IMR-90 (cell line): ENCODE data around the gene S100A11. TPM values are rescaled to one million over a fixed set of nuclear protein-coding genes. Genes with fewer than 3 reads are reported as not detected.

Source experiments
- ATAC-seq: fragments of 200-7000 bp; cut with Tn5 transposase; 2 replicates; pipeline ENCODE4 v1.9.1; 2020; ENCODE audit warnings: low read depth, mild to moderate bottlenecking, moderate library complexity
- BruUV-seq: library from RNA; stranded (reverse); fragments of 400-500 nt; replicated peaks from 2 replicates; lab custom pipeline; 2021; lab: Mats Ljungman, UMichigan
- CTCF ChIA-PET: fragments of 300-600 bp; formaldehyde crosslinking; extraction: SDS; loops from one replicate; lab custom pipeline; 2021; ENCODE audit warnings: antibody characterized with exemption; lab: Yijun Ruan, JAX
- POLR2A ChIA-PET: fragments of 300-600 bp; sonication (Branson Sonifier 250); formaldehyde crosslinking; loops from one replicate; lab custom pipeline; 2022; ENCODE audit warnings: antibody characterized with exemption; ENCODE audit not compliant: unreplicated experiment; lab: Charles Lee
- DNase-seq: peaks from one replicate; pipeline ENCODE4 v3.0.0; 2013
- H2AFZ ChIP-seq: replicated peaks from 2 replicates; pipeline ENCODE3; 2013; ENCODE audit warnings: low read length, mild to moderate bottlenecking; ENCODE audit not compliant: poor library complexity
- H2AK5ac ChIP-seq: 2 replicates; pipeline ENCODE4 v1.6.1; 2013; ENCODE audit warnings: low read depth, low read length, inconsistent platforms
- H2AK9ac ChIP-seq: replicated peaks from 2 replicates; pipeline ENCODE3; 2013; ENCODE audit warnings: mild to moderate bottlenecking, low read depth, low read length, moderate library complexity; ENCODE audit not compliant: poor library complexity
- H2BK120ac ChIP-seq: 2 replicates; pipeline ENCODE4 v1.6.1; 2013; ENCODE audit warnings: low read depth, low read length, inconsistent platforms
- H2BK15ac ChIP-seq: 3 replicates; pipeline ENCODE4 v1.6.1; 2013; ENCODE audit warnings: low read depth, low read length, inconsistent platforms
- H2BK20ac ChIP-seq: 2 replicates; pipeline ENCODE4 v1.6.1; 2013; ENCODE audit warnings: low read depth, mild to moderate bottlenecking, inconsistent platforms, low read length, moderate library complexity
- H2BK5ac ChIP-seq: 2 replicates; pipeline ENCODE4 v1.6.1; 2013; ENCODE audit warnings: mild to moderate bottlenecking, low read depth, low read length, inconsistent platforms; ENCODE audit not compliant: poor library complexity, severe bottlenecking
- H3K14ac ChIP-seq: replicated peaks from 2 replicates; pipeline ENCODE4 v1.6.1; 2013; ENCODE audit warnings: low read depth, low read length, inconsistent platforms
- H3K18ac ChIP-seq: 2 replicates; pipeline ENCODE4 v1.6.1; 2013; ENCODE audit warnings: low read depth, low read length, control low read depth
- H3K23ac ChIP-seq: 2 replicates; pipeline ENCODE4 v1.6.1; 2013; ENCODE audit warnings: low read depth, low read length, inconsistent platforms
- H3K27ac ChIP-seq: 2 replicates; pipeline ENCODE4 v1.5.1; 2013; ENCODE audit warnings: mild to moderate bottlenecking, control low read depth, low read length; ENCODE audit not compliant: insufficient read depth
- H3K27me3 ChIP-seq: 2 replicates; pipeline ENCODE4 v1.6.1; 2013; ENCODE audit warnings: low read length; ENCODE audit not compliant: control insufficient read depth, insufficient read depth
- H3K36me3 ChIP-seq: 2 replicates; pipeline ENCODE4 v1.6.1; 2013; ENCODE audit warnings: low read length, mixed read lengths; ENCODE audit not compliant: control insufficient read depth, insufficient read depth
- H3K4ac ChIP-seq: 2 replicates; pipeline ENCODE4 v1.6.1; 2013; ENCODE audit warnings: low read depth, low read length, inconsistent platforms
- H3K4me1 ChIP-seq: 2 replicates; pipeline ENCODE4 v1.6.1; 2013; ENCODE audit warnings: low read length, mixed read lengths; ENCODE audit not compliant: control insufficient read depth, insufficient read depth
- H3K4me2 ChIP-seq: 2 replicates; pipeline ENCODE4 v1.6.1; 2013; ENCODE audit warnings: low read depth, mild to moderate bottlenecking, control low read depth, low read length, moderate library complexity
- H3K4me3 ChIP-seq: 2 replicates; pipeline ENCODE4 v1.5.1; 2013; ENCODE audit warnings: low read depth, mild to moderate bottlenecking, control low read depth, low read length, moderate library complexity; ENCODE audit not compliant: insufficient read depth
- H3K56ac ChIP-seq: 2 replicates; pipeline ENCODE4 v1.6.1; 2013; ENCODE audit warnings: low read length, inconsistent platforms; ENCODE audit not compliant: insufficient read depth; ENCODE audit errors: extremely low read depth
- H3K79me1 ChIP-seq, 2 experiments: 2 replicates each; pipeline ENCODE4 v1.6.1; 2013; ENCODE audit warnings: low read length in 2 of 2, inconsistent platforms in 1 of 2, low read depth in 1 of 2
- H3K9ac ChIP-seq: 2 replicates; pipeline ENCODE4 v1.6.1; 2013; ENCODE audit warnings: low read depth, low read length, control low read depth
- H3K9me1 ChIP-seq: 2 replicates; pipeline ENCODE4 v1.6.1; 2013; ENCODE audit warnings: low read length, inconsistent platforms; ENCODE audit not compliant: insufficient read depth
- H3K9me3 ChIP-seq: 2 replicates; pipeline ENCODE4 v1.6.1; 2013; ENCODE audit warnings: low read length; ENCODE audit not compliant: control insufficient read depth, insufficient read depth
- H4K20me1 ChIP-seq: 2 replicates; pipeline ENCODE4 v1.6.1; 2013; ENCODE audit warnings: low read length, inconsistent platforms; ENCODE audit not compliant: insufficient read depth
- H4K5ac ChIP-seq: 2 replicates; pipeline ENCODE4 v1.6.1; 2013; ENCODE audit warnings: mild to moderate bottlenecking, low read depth, low read length, control low read depth
- H4K8ac ChIP-seq, 2 experiments: 2 replicates each; pipeline ENCODE4 v1.6.1; 2013; ENCODE audit warnings: low read depth in 2 of 2, low read length in 2 of 2, control low read depth in 1 of 2, inconsistent platforms in 1 of 2
- H4K91ac ChIP-seq: 2 replicates; pipeline ENCODE4 v1.6.1; 2013; ENCODE audit warnings: low read depth, low read length, inconsistent platforms; ENCODE audit not compliant: insufficient read depth
- BHLHE40 ChIP-seq: fragments of 150-350 bp; IDR thresholded peaks from 2 replicates; pipeline ENCODE4 v1.6.1; 2016; ENCODE audit warnings: mild to moderate bottlenecking, low read depth, low read length
- CEBPB ChIP-seq: IDR thresholded peaks from 2 replicates; pipeline ENCODE4 v1.6.1; 2012; ENCODE audit warnings: low read depth, low read length, improper control_type of control experiment
- CTCF ChIP-seq: conservative IDR thresholded peaks from 2 replicates; pipeline ENCODE4 v1.5.1; 2012; ENCODE audit warnings: mild to moderate bottlenecking, low read depth, low read length, improper control_type of control experiment
- MAFK ChIP-seq: IDR thresholded peaks from 2 replicates; pipeline ENCODE4 v1.6.1; 2012; ENCODE audit warnings: low read depth, low read length, improper control_type of control experiment
- MAZ ChIP-seq: IDR thresholded peaks from 2 replicates; pipeline ENCODE4 v1.6.1; 2012; ENCODE audit warnings: low read depth, mild to moderate bottlenecking, low read length, improper control_type of control experiment, moderate library complexity, borderline replicate concordance
- MXI1 ChIP-seq: IDR thresholded peaks from 2 replicates; pipeline ENCODE4 v1.6.1; 2012; ENCODE audit warnings: low read depth, mild to moderate bottlenecking, low read length, moderate library complexity, borderline replicate concordance
- NFE2L2 ChIP-seq: fragments of 150-350 bp; IDR thresholded peaks from 2 replicates; pipeline ENCODE4 v1.6.1; 2016; ENCODE audit warnings: low read depth, mild to moderate bottlenecking, low read length
- POLR2A ChIP-seq: IDR thresholded peaks from 2 replicates; pipeline ENCODE4 v1.6.1; 2012; ENCODE audit warnings: mild to moderate bottlenecking, low read depth, low read length
- RAD21 ChIP-seq: IDR thresholded peaks from 2 replicates; pipeline ENCODE4 v1.6.1; 2012; ENCODE audit warnings: low read length, improper control_type of control experiment
- RCOR1 ChIP-seq: IDR thresholded peaks from 2 replicates; pipeline ENCODE4 v1.6.1; 2012; ENCODE audit warnings: mild to moderate bottlenecking, low read length, improper control_type of control experiment; ENCODE audit not compliant: insufficient replicate concordance
- RFX5 ChIP-seq: IDR thresholded peaks from 2 replicates; pipeline ENCODE4 v1.8.0; 2012; ENCODE audit warnings: low read depth, mild to moderate bottlenecking, low read length, moderate library complexity
- WGBS, 2 experiments: methylation state at CpG; one replicate each; pipeline versions ENCODE4 v1.1.5 to v1.1.7; 2013; ENCODE audit warnings: missing lambda C conversion rate in 2 of 2; ENCODE audit not compliant: insufficient read length in 1 of 2; ENCODE audit errors: extremely low coverage in 2 of 2; 5-methylcytosine and 5-hydroxymethylcytosine counted together
- dilution Hi-C: fragments of 300-500 bp; cut with HindIII; formaldehyde crosslinking; loops from one replicate; pipeline ENCODE4 v1.14.3; 2018; ENCODE audit warnings: low sequenced_read_pairs; ENCODE audit not compliant: unreplicated experiment
- in situ Hi-C: fragments of 300-500 bp; cut with MboI; formaldehyde crosslinking; loops from 3 replicates; pipeline ENCODE4 v1.14.3; 2019; ENCODE audit warnings: low sequenced_read_pairs, inconsistent platforms, mixed read lengths
- intact Hi-C: fragments of 100-400 bp; cut with micrococcal nuclease; formaldehyde crosslinking; loops from 2 replicates; pipeline ENCODE4 v1.10.0; 2022
- polyA plus RNA-seq, 3 experiments: library from polyadenylated mRNA; depleted of rRNA; stranded (reverse); fragments of >200 nt; gene quantifications; 2 replicates each; pipeline ENCODE4 v1.2.3, GENCODE V29; 2012; ENCODE audit warnings: low replicate concordance in 1 of 3
- total RNA-seq: library from RNA; depleted of rRNA; stranded (reverse); fragments of >200 nt; gene quantifications from 2 replicates; pipeline ENCODE4 v1.2.3, GENCODE V29; 2012
- TF ChIP-seq, protein P1 (sequence below): fragments of 150-350 bp; IDR thresholded peaks from 2 replicates; pipeline ENCODE4 v1.6.1; 2017; ENCODE audit warnings: mild to moderate bottlenecking, antibody characterized with exemption, low read length, low read depth
- TF ChIP-seq, protein P2 (sequence below): fragments of 150-350 bp; IDR thresholded peaks from 2 replicates; pipeline ENCODE4 v1.6.1; 2016; ENCODE audit warnings: low read depth, mild to moderate bottlenecking, low read length, moderate library complexity, borderline replicate concordance

S100A11 gene
- total and polyA plus RNA-seq, 2 of the 4 experiments (the other 2 are of a cell fraction) = 167 to 1,402 TPM

GRCh38 chr1:152078831-152079441, 42.1 kb upstream of the S100A11 start:
- dilution Hi-C loops (no loop called here), in situ Hi-C loops (no loop called here), intact Hi-C loops (no loop called here)
- no peaks in the 10 kb centered on the region for H4K20me1 ChIP-seq
- ATAC-seq = no peak
- H3K9me1 ChIP-seq = no peaks in the 10 kb centered on the region
- H3K14ac ChIP-seq = no peak overlapping the region
- H3K4ac ChIP-seq = no peak overlapping the region
- no peak overlapping the region for H3K4me2 ChIP-seq
- no peak overlapping the region for H3K18ac ChIP-seq
- H3K9ac ChIP-seq = no peak overlapping the region
- H3K27me3 ChIP-seq = no peaks in the 10 kb centered on the region
- no peak overlapping the region for H2BK15ac ChIP-seq
- H2AK5ac ChIP-seq = no peak overlapping the region
- no peak overlapping the region for H4K91ac ChIP-seq
- ChIA-PET POLR2A (no interaction called here), CTCF (no interaction called here)
- H3K23ac ChIP-seq = no peak overlapping the region
- 78% methylated on average over 8 of the region's 24 CpGs; no CpG with 5 or more reads in 1 of the 2 experiments for WGBS, 2 experiments
- H3K9me3 ChIP-seq = no peaks in the 10 kb centered on the region
- H3K4me3 ChIP-seq = no peak overlapping the region
- no peak overlapping the region for H2AFZ ChIP-seq
- H2BK5ac ChIP-seq = no peak overlapping the region
- H3K56ac ChIP-seq = no peak overlapping the region
- no peak for DNase-seq
- no peak overlapping the region for H4K8ac ChIP-seq
- no peak for TF ChIP-seq RFX5
- TF ChIP-seq, protein P1, sequence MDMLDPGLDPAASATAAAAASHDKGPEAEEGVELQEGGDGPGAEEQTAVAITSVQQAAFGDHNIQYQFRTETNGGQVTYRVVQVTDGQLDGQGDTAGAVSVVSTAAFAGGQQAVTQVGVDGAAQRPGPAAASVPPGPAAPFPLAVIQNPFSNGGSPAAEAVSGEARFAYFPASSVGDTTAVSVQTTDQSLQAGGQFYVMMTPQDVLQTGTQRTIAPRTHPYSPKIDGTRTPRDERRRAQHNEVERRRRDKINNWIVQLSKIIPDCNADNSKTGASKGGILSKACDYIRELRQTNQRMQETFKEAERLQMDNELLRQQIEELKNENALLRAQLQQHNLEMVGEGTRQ = no peak
- no peak for TF ChIP-seq MAFK
- no peak for TF ChIP-seq POLR2A
- TF ChIP-seq MAZ = no peak
- no peak for TF ChIP-seq BHLHE40
- TF ChIP-seq NFE2L2 = no peak
- TF ChIP-seq CEBPB = no peak
- TF ChIP-seq MXI1 = no peak
- TF ChIP-seq RCOR1 = no peak
- TF ChIP-seq, protein P2, sequence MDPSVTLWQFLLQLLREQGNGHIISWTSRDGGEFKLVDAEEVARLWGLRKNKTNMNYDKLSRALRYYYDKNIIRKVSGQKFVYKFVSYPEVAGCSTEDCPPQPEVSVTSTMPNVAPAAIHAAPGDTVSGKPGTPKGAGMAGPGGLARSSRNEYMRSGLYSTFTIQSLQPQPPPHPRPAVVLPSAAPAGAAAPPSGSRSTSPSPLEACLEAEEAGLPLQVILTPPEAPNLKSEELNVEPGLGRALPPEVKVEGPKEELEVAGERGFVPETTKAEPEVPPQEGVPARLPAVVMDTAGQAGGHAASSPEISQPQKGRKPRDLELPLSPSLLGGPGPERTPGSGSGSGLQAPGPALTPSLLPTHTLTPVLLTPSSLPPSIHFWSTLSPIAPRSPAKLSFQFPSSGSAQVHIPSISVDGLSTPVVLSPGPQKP = no peak
- TF ChIP-seq RAD21 = no peak
- no peak for TF ChIP-seq CTCF
- no peaks in the 10 kb centered on the region for H3K4me1 ChIP-seq
- H3K36me3 ChIP-seq = no peaks in the 10 kb centered on the region
- H3K79me1 ChIP-seq = no peaks in the 10 kb centered on the region
- H2AK9ac ChIP-seq = no peak overlapping the region
- no peak overlapping the region for H2BK20ac ChIP-seq
- H3K27ac ChIP-seq = no peak overlapping the region
- no TSS peak for BruUV-seq
- no peak overlapping the region for H4K5ac ChIP-seq
- H2BK120ac ChIP-seq = no peak overlapping the region
